PFSK-1 (cell line): ENCODE measurements around the gene LRRC14B.

Source experiments
- POLR2AphosphoS5 ChIP-seq: IDR thresholded peaks from 2 replicates; pipeline ENCODE4 v1.6.1; 2012; ENCODE audit warnings: low read depth, mild to moderate bottlenecking, control low read depth, low read length, moderate library complexity
- SIN3A ChIP-seq: IDR thresholded peaks from 2 replicates; pipeline ENCODE4 v1.6.1; 2012; ENCODE audit warnings: mild to moderate bottlenecking, low read length, moderate library complexity, borderline replicate concordance; ENCODE audit not compliant: insufficient read depth
- TAF1 ChIP-seq: IDR thresholded peaks from 2 replicates; pipeline ENCODE4 v1.6.1; 2012; ENCODE audit warnings: low read length, control low read depth, borderline replicate concordance; ENCODE audit not compliant: insufficient read depth
- TF ChIP-seq, protein P1 (sequence below), 2 experiments: IDR thresholded peaks; 2 replicates each; pipeline versions ENCODE4 v1.6.1 to v1.8.0; 2011 to 2012; ENCODE audit warnings: low read depth in 2 of 2, low read length in 2 of 2, control low read depth in 1 of 2, inconsistent platforms in 1 of 2, mild to moderate bottlenecking in 1 of 2, moderate library complexity in 1 of 2; ENCODE audit not compliant: insufficient read depth in 1 of 2

DNA sequence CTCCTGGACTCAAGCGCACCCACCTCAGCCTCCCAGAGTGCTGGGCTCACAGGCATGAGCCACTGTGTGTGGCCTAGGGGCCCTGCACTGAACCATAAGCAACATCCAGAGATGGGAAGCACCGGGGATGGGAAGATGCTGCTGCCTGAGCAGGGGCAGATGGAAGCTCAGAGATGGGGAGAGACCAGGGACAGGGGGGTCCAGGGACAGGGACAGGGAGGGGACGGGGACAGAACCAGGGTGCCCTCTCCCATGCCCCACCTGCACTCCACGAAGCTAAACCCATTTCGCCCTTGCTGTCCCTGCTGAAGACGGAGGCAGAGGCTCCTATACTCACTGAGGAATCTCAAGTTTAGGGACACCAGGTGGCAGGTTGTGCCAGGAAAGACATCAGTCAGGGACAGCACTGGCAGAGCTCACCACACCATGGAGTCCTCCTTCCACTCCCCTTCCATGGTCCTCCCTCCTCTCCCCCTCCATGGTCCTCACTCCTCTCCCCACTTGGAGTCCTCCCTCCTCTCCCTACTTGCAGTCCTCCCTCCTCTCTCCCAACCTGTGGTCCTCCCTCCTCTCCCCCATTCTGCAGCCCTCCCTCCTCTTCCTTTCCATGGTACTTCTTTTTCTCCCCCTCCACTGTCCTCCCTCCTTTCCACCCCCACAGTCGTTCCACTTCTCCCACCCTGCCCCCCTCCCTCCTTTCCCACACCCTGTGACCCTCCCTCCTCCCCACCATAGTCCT, 45.5 kb upstream of the LRRC14B start:
- TF ChIP-seq, protein P1, sequence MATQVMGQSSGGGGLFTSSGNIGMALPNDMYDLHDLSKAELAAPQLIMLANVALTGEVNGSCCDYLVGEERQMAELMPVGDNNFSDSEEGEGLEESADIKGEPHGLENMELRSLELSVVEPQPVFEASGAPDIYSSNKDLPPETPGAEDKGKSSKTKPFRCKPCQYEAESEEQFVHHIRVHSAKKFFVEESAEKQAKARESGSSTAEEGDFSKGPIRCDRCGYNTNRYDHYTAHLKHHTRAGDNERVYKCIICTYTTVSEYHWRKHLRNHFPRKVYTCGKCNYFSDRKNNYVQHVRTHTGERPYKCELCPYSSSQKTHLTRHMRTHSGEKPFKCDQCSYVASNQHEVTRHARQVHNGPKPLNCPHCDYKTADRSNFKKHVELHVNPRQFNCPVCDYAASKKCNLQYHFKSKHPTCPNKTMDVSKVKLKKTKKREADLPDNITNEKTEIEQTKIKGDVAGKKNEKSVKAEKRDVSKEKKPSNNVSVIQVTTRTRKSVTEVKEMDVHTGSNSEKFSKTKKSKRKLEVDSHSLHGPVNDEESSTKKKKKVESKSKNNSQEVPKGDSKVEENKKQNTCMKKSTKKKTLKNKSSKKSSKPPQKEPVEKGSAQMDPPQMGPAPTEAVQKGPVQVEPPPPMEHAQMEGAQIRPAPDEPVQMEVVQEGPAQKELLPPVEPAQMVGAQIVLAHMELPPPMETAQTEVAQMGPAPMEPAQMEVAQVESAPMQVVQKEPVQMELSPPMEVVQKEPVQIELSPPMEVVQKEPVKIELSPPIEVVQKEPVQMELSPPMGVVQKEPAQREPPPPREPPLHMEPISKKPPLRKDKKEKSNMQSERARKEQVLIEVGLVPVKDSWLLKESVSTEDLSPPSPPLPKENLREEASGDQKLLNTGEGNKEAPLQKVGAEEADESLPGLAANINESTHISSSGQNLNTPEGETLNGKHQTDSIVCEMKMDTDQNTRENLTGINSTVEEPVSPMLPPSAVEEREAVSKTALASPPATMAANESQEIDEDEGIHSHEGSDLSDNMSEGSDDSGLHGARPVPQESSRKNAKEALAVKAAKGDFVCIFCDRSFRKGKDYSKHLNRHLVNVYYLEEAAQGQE (IDR thresholded peaks at IDR 0.05; ENCODE audit: insufficient read depth in 1 of 2, low read depth in 2 of 2, low read length in 2 of 2), result no peak
- TF ChIP-seq POLR2AphosphoS5, result no peak
- no peak for TF ChIP-seq SIN3A
- TF ChIP-seq TAF1, result no peak
